H1 (cell line): ENCODE results near the gene TROAP.

Experiments used
- CHD2 ChIP-seq: IDR thresholded peaks from 2 replicates; pipeline ENCODE4 v1.6.1; 2012; ENCODE audit warnings: low read length, improper control_type of control experiment
- CREB1 ChIP-seq: IDR thresholded peaks from 2 replicates; pipeline ENCODE4 v1.6.1; 2012; ENCODE audit warnings: inconsistent platforms
- EZH2 ChIP-seq: fragments of 200-600 bp; sonication (generic); IDR thresholded peaks from 2 replicates; pipeline ENCODE4 v1.7.1; 2012; ENCODE audit warnings: low read depth, mild to moderate bottlenecking, moderate library complexity, low read length, inconsistent platforms; ENCODE audit not compliant: severe bottlenecking
- JUN ChIP-seq: IDR thresholded peaks from 2 replicates; pipeline ENCODE4 v1.6.1; 2011; ENCODE audit warnings: low read depth, mild to moderate bottlenecking, improper control_type of control experiment, low read length
- POLR2A ChIP-seq, 2 experiments: IDR thresholded peaks; 1 replicate in 1 of 2; 2 replicates in 1 of 2; pipeline ENCODE4 v1.6.1; 2011; ENCODE audit warnings: low read depth in 2 of 2, low read length in 2 of 2, mild to moderate bottlenecking in 2 of 2; ENCODE audit errors: control extremely low read depth in 1 of 2
- POLR2AphosphoS5 ChIP-seq: IDR thresholded peaks from 2 replicates; pipeline ENCODE4 v1.6.1; 2011; ENCODE audit warnings: low read depth, low read length
- SIX5 ChIP-seq: IDR thresholded peaks from 2 replicates; pipeline ENCODE4 v1.6.1; 2011; ENCODE audit warnings: mild to moderate bottlenecking, low read depth, low read length
- SP1 ChIP-seq: IDR thresholded peaks from 2 replicates; pipeline ENCODE4 v1.6.1; 2011; ENCODE audit warnings: low read depth, low read length
- TF ChIP-seq, protein P1 (sequence below), 3 experiments: IDR thresholded peaks; 1 replicate in 2 of 3; 2 replicates in 1 of 3; pipeline versions ENCODE4 v1.5.1 to v1.6.1; 2011; ENCODE audit warnings: low read length in 3 of 3, mild to moderate bottlenecking in 3 of 3, inconsistent platforms in 2 of 3, low read depth in 1 of 3, moderate library complexity in 1 of 3; ENCODE audit not compliant: insufficient read depth in 1 of 3; ENCODE audit errors: control extremely low read depth in 1 of 3

DNA sequence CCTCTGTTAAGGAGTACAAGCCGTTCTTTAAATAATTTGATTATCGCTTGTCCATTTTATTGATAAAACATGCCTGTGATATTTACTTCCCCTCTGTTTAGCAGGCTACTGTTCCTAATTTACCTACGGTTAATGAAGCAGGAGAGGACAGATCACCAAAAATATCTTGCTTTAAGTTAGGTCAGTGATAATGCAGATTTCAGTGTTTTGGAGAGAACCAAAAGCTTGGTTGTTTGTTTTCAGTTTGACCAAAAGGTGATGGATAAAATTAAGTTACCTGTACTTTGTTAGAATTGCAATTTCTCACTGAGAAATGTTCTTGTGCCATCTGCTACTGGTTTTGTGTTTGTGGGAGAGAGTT, 45.2 kb downstream of the TROAP start:
- TF ChIP-seq EZH2 (no peak), CREB1 (no peak), CHD2 (no peak), JUN (no peak), SP1 (no peak), POLR2AphosphoS5 (no peak), POLR2A (IDR thresholded peaks at IDR 0.05; ENCODE audit: control extremely low read depth in 1 of 2, low read depth in 2 of 2, low read length in 2 of 2) (no peak), SIX5 (no peak)
- TF ChIP-seq, protein P1, sequence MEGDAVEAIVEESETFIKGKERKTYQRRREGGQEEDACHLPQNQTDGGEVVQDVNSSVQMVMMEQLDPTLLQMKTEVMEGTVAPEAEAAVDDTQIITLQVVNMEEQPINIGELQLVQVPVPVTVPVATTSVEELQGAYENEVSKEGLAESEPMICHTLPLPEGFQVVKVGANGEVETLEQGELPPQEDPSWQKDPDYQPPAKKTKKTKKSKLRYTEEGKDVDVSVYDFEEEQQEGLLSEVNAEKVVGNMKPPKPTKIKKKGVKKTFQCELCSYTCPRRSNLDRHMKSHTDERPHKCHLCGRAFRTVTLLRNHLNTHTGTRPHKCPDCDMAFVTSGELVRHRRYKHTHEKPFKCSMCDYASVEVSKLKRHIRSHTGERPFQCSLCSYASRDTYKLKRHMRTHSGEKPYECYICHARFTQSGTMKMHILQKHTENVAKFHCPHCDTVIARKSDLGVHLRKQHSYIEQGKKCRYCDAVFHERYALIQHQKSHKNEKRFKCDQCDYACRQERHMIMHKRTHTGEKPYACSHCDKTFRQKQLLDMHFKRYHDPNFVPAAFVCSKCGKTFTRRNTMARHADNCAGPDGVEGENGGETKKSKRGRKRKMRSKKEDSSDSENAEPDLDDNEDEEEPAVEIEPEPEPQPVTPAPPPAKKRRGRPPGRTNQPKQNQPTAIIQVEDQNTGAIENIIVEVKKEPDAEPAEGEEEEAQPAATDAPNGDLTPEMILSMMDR (IDR thresholded peaks at IDR 0.05; ENCODE audit: control extremely low read depth in 1 of 3, insufficient read depth in 1 of 3, low read depth in 1 of 3, low read length in 3 of 3), result no peak
